DOHH2 (cell line): ENCODE data around the gene ARID5B.

ENCODE experiments used
- H3F3A ChIP-seq: fragments of 200-600 bp; sonication (generic), shearing (Covaris generic); 2 replicates; pipeline ENCODE4 v1.6.0; 2016; ENCODE audit warnings: antibody characterized with exemption, mild to moderate bottlenecking; ENCODE audit not compliant: control insufficient read depth, insufficient read depth
- H3K27ac ChIP-seq: fragments of 200-600 bp; sonication (generic); 2 replicates; pipeline ENCODE4 v1.5.1; 2014; ENCODE audit warnings: low read depth, mild to moderate bottlenecking, low read length, moderate library complexity
- H3K27me3 ChIP-seq: fragments of 200-600 bp; sonication (generic); 2 replicates; pipeline ENCODE4 v1.6.1; 2014; ENCODE audit warnings: mild to moderate bottlenecking, low read length, mixed read lengths; ENCODE audit not compliant: control insufficient read depth
- H3K36me3 ChIP-seq: fragments of 200-600 bp; sonication (generic); 2 replicates; pipeline ENCODE4 v1.6.1; 2014; ENCODE audit warnings: mild to moderate bottlenecking, low read length, moderate library complexity, mixed read lengths; ENCODE audit not compliant: control insufficient read depth
- H3K4me1 ChIP-seq: fragments of 200-600 bp; sonication (generic); 2 replicates; pipeline ENCODE4 v1.6.1; 2014; ENCODE audit warnings: mild to moderate bottlenecking, low read length, mixed read lengths; ENCODE audit not compliant: control insufficient read depth
- H3K4me2 ChIP-seq: fragments of 200-600 bp; sonication (generic); 2 replicates; pipeline ENCODE4 v1.6.0; 2014; ENCODE audit warnings: mild to moderate bottlenecking, low read length, moderate library complexity
- H3K4me3 ChIP-seq: fragments of 200-600 bp; sonication (generic); 2 replicates; pipeline ENCODE4 v1.5.1; 2014; ENCODE audit warnings: mild to moderate bottlenecking, low read length, mixed read lengths
- H3K79me2 ChIP-seq: fragments of 200-600 bp; sonication (generic); 2 replicates; pipeline ENCODE4 v1.6.1; 2014; ENCODE audit warnings: mild to moderate bottlenecking, low read length, mixed read lengths; ENCODE audit not compliant: control insufficient read depth
- H3K9me2 ChIP-seq: fragments of 200-600 bp; sonication (generic); replicated peaks from 2 replicates; pipeline ENCODE4 v1.6.1; 2014; ENCODE audit warnings: mild to moderate bottlenecking, low read length, mixed read lengths; ENCODE audit not compliant: control insufficient read depth
- H3K9me3 ChIP-seq: fragments of 200-600 bp; sonication (generic); 2 replicates; pipeline ENCODE4 v1.6.1; 2014; ENCODE audit warnings: antibody characterized with exemption, low read length, mixed read lengths; ENCODE audit not compliant: control insufficient read depth, insufficient read depth
- H4K20me1 ChIP-seq: fragments of 200-600 bp; sonication (generic); 2 replicates; pipeline ENCODE4 v1.6.0; 2014; ENCODE audit warnings: low read depth, mild to moderate bottlenecking, antibody characterized with exemption, low read length, moderate library complexity; ENCODE audit not compliant: control insufficient read depth, insufficient read depth
- EZH2phosphoT487 ChIP-seq: fragments of 200-600 bp; sonication (generic); IDR thresholded peaks from 2 replicates; pipeline ENCODE4 v1.6.1; 2017; ENCODE audit warnings: borderline replicate concordance, mild to moderate bottlenecking, antibody characterized with exemption, low read length, moderate library complexity, mixed read lengths
- TF ChIP-seq, protein P1 (sequence below): fragments of 200-600 bp; sonication (generic); IDR thresholded peaks from one replicate; pipeline ENCODE4 v1.5.1; 2014; ENCODE audit warnings: antibody characterized with exemption, mild to moderate bottlenecking, low read depth, low read length; ENCODE audit not compliant: poor library complexity, severe bottlenecking

The ARID5B gene

DNA sequence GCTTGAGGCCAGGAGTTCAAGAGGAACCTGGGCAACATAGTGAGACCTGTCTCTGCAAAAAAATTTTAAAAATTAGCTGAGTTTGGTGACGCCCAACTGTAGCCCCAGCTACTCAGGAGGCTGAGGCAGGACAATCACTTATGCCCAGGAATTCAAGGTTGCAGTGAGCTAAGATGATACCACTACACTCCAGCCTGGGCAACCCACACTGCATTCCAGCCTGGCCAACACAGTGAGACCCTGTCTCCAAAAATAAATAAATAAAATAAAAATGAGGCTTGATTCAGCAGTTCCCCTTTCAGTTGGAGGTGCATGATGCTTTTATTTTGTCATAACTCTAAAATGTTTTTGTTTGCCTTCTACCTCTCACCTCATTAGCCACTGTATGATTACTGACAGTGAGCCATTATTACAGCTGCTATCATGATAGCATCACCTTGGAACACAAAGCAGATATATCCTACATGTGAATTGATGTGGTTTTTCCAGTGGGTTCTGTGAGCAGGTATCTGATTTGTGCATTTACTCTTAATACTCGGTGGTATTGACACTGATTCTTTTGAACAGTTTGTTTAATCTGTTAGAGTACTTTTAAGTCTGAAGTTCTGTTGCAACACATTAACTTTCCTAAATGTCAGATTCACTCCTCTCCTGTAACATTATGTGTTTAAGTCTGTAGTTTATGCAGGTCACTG lies 49.1 kb downstream of the ARID5B start:
- Histone ChIP-seq H3K27me3 (no peaks in the 10 kb centered on the region), H3K4me2 (no peak overlapping the region), H3K4me1 (peaks cover 63% of the 10 kb centered on the region), H3K9me3 (no peaks in the 10 kb centered on the region), H3K79me2 (peaks cover 35% of the 10 kb centered on the region), H3F3A (peaks cover 3% of the 10 kb centered on the region; the same call in 1 of the 2 replicates), H3K27ac (0 out of 2 replicates have a peak overlapping the region, but pooled peaks have one; percentile 8), H3K9me2 (no peaks in the 10 kb centered on the region), H3K36me3 (peaks cover 63% of the 10 kb centered on the region), H3K4me3 (no peak overlapping the region), H4K20me1 (no peaks in the 10 kb centered on the region)
- TF ChIP-seq, protein P1, sequence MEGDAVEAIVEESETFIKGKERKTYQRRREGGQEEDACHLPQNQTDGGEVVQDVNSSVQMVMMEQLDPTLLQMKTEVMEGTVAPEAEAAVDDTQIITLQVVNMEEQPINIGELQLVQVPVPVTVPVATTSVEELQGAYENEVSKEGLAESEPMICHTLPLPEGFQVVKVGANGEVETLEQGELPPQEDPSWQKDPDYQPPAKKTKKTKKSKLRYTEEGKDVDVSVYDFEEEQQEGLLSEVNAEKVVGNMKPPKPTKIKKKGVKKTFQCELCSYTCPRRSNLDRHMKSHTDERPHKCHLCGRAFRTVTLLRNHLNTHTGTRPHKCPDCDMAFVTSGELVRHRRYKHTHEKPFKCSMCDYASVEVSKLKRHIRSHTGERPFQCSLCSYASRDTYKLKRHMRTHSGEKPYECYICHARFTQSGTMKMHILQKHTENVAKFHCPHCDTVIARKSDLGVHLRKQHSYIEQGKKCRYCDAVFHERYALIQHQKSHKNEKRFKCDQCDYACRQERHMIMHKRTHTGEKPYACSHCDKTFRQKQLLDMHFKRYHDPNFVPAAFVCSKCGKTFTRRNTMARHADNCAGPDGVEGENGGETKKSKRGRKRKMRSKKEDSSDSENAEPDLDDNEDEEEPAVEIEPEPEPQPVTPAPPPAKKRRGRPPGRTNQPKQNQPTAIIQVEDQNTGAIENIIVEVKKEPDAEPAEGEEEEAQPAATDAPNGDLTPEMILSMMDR: no peak
- no peak for TF ChIP-seq EZH2phosphoT487

DNA sequence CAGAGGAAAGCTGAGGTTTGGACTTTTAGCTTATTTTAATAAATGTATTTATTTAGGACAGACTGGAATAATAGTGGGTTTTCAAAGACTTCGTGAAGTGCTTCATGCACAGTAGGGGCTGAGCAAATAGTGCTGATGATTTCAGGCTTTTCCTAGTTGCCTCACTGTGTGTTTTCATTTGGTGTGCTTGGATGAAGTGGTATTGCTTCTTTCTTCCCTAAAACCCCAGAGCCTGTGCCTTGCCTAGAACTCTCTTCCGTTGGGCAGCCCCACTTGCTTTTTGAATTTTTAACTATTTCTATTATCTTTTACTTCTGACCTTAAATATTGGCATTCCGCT lies 49.6 kb downstream of the ARID5B start:
- no peaks in the 10 kb centered on the region for H3K27me3 ChIP-seq
- H4K20me1 ChIP-seq: no peaks in the 10 kb centered on the region
- TF ChIP-seq, protein P1: no peak
- TF ChIP-seq EZH2phosphoT487: no peak
- H3F3A ChIP-seq: peaks cover 3% of the 10 kb centered on the region; the same call in 1 of the 2 replicates
- no peaks in the 10 kb centered on the region for H3K9me3 ChIP-seq
- peaks cover 65% of the 10 kb centered on the region for H3K36me3 ChIP-seq
- peaks cover 65% of the 10 kb centered on the region for H3K4me1 ChIP-seq
- no peaks in the 10 kb centered on the region for H3K9me2 ChIP-seq
- H3K4me2 ChIP-seq: no peak overlapping the region
- 0 out of 2 replicates have a peak overlapping the region, but pooled peaks have one; percentile 8 for H3K27ac ChIP-seq
- H3K4me3 ChIP-seq: no peak overlapping the region
- H3K79me2 ChIP-seq: peaks cover 38% of the 10 kb centered on the region

DNA sequence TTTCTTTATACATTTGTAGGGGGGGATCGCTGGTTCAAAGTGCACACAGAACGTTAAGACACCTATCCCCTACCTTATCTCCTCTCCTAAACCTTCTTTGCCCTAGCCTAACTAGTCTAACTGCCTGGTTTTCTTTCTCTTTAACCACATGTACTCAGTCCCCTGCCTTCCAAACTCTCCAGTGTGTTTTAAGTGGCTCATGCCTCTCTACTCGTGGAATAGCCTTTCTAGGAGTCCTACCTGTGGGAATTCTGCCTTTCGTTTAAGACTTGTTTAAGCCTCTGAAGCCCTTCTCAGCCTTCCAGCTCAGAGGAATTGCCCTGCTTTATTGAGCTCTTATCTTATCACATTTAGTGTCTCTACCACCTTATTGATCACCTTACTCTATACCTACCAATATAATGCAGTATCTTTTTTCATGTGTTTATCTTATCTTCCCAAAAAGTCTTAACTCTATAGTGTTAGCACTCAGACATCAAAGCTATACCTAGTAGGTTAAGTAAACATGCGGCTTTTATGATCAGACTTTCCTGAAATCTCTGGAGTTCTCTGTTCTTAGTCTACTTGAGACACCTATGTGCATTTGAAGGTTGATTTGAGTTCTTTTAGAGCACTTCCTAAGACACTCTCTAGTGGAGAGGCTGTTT lies 50.7 kb downstream of the ARID5B start:
- Histone ChIP-seq H3K4me2 (no peak overlapping the region), H3K9me3 (no peaks in the 10 kb centered on the region), H3K4me3 (no peak overlapping the region), H3K27me3 (no peaks in the 10 kb centered on the region), H3K36me3 (peaks cover 62% of the 10 kb centered on the region), H3K27ac (no peak overlapping the region), H3K4me1 (peaks cover 74% of the 10 kb centered on the region), H3F3A (peaks cover 10% of the 10 kb centered on the region), H4K20me1 (no peaks in the 10 kb centered on the region), H3K9me2 (no peaks in the 10 kb centered on the region), H3K79me2 (peaks cover 42% of the 10 kb centered on the region)
- no peak for TF ChIP-seq EZH2phosphoT487

DNA sequence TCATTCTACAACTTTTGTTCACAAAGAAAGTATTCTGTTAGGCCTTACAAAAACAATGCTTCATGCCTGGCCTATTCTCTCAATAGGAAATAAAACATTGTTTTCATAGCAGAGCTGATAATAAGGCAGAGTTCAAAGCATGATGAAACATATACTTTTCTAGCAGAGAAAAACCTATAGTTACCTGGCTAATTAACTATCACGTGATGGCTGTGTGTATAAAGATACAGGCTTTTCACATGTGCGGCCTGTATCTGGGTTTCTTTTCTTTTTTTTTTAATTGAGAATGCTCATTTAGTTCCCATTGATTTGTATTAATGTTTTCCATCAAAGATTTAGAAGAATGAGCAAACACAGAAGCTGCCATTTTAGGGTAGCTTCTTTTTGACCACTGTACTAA lies 51.7 kb downstream of the ARID5B start:
- Histone ChIP-seq H3F3A (peaks cover 10% of the 10 kb centered on the region), H3K27me3 (no peaks in the 10 kb centered on the region), H3K27ac (no peak overlapping the region; the same call in 1 of the 2 replicates), H3K9me2 (no peaks in the 10 kb centered on the region), H3K79me2 (peaks cover 47% of the 10 kb centered on the region), H3K4me2 (no peak overlapping the region), H4K20me1 (no peaks in the 10 kb centered on the region), H3K9me3 (no peaks in the 10 kb centered on the region), H3K4me3 (no peak overlapping the region), H3K4me1 (peaks cover 84% of the 10 kb centered on the region), H3K36me3 (peaks cover 58% of the 10 kb centered on the region)
- TF ChIP-seq, protein P1: no peak
- TF ChIP-seq EZH2phosphoT487: no peak
